HG02884 (cell line): ENCODE results near the gene HCN2.

Experiments
- ATAC-seq: cut with Tn5 transposase; IDR thresholded peaks from one replicate; pipeline ENCODE4 v1.9.1; 2021; ENCODE audit warnings: mild to moderate bottlenecking, moderate library complexity; ENCODE audit not compliant: unreplicated experiment

HCN2 gene

GRCh38 chr19:570937-571565, 18.6 kb upstream of the HCN2 start:
- ATAC-seq = no peak

- no peak for ATAC-seq
Measured at GRCh38 chr19:571566-571974, 18.1 kb upstream of the HCN2 start.

GRCh38 chr19:572140-572742, 17.4 kb upstream of the HCN2 start, which contains the start of gene BSG:
Gene BSG, plus strand, starts transcription at chr19:572596. Its CDS starts 39 bp downstream, at chr19:572635.
- peak; percentile 64 for ATAC-seq

GRCh38 chr19:572743-573518, 16.8 kb upstream of the HCN2 start:
- ATAC-seq = peak; percentile 6

- ATAC-seq = no peak
Measured at GRCh38 chr19:573519-573825, 16.2 kb upstream of the HCN2 start.

- no peak for ATAC-seq
Measured at GRCh38 chr19:574658-575526, 14.8 kb upstream of the HCN2 start.

GRCh38 chr19:575527-576506, 13.9 kb upstream of the HCN2 start:
- no peak for ATAC-seq

GRCh38 chr19:576768-577438, 12.8 kb upstream of the HCN2 start:
- ATAC-seq = no peak

GRCh38 chr19:577439-578392, 12.0 kb upstream of the HCN2 start:
- no peak for ATAC-seq

GRCh38 chr19:579111-579841, 10.4 kb upstream of the HCN2 start:
- no peak for ATAC-seq

GRCh38 chr19:579842-580155, 9.9 kb upstream of the HCN2 start:
- no peak for ATAC-seq

GRCh38 chr19:580274-580835, 9.3 kb upstream of the HCN2 start:
- no peak for ATAC-seq

- no peak for ATAC-seq
Measured at GRCh38 chr19:581399-582111, 8.1 kb upstream of the HCN2 start.

- no peak for ATAC-seq
Measured at GRCh38 chr19:582497-583197, 7.0 kb upstream of the HCN2 start.

- no peak for ATAC-seq
Measured at GRCh38 chr19:583198-583967, 6.3 kb upstream of the HCN2 start.

GRCh38 chr19:583968-584239, 5.8 kb upstream of the HCN2 start:
- ATAC-seq = no peak
